SK-N-SH (cell line): ENCODE measurements around the gene BCAM. TPM values are rescaled to one million over a fixed set of nuclear protein-coding genes. Genes with fewer than 3 reads are reported as not detected.

Experiments used
- CTCF ChIA-PET: fragments of 300-600, 350-600 bp; formaldehyde crosslinking; extraction: SDS; loops from one replicate; lab custom pipeline; 2021; lab: Yijun Ruan, JAX
- POLR2A ChIA-PET: fragments of 350-600 bp; sonication (Branson Sonifier 250); formaldehyde crosslinking; extraction: SDS; loops from one replicate; lab custom pipeline; 2020; ENCODE audit warnings: antibody characterized with exemption, inconsistent platforms; lab: Yijun Ruan, JAX
- DNase-seq: peaks from one replicate; pipeline ENCODE4 v3.0.0; 2012
- H2AFZ ChIP-seq: fragments of 200-600 bp; sonication (generic); 2 replicates; pipeline ENCODE4 v1.8.1; 2016; ENCODE audit warnings: antibody characterized with exemption, mild to moderate bottlenecking, low read depth
- H3F3A ChIP-seq: fragments of 200-600 bp; sonication (generic); replicated peaks from 2 replicates; pipeline ENCODE3; 2016; ENCODE audit warnings: antibody characterized with exemption, mild to moderate bottlenecking; ENCODE audit not compliant: insufficient read depth
- H3K27ac ChIP-seq, 2 experiments: fragments of 200-500 bp in 1 of 2; fragments of 200-600 bp in 1 of 2; sonication (Bioruptor generic) in 1 of 2; sonication (generic), shearing (Covaris generic) in 1 of 2; 2 replicates each; pipeline versions ENCODE4 v1.5.1 to v1.6.1; 2014 to 2016; ENCODE audit warnings: low read depth in 2 of 2, inconsistent platforms in 1 of 2, low read length in 1 of 2, mild to moderate bottlenecking in 1 of 2, mixed read lengths in 1 of 2
- H3K27me3 ChIP-seq: fragments of 200-600 bp; sonication (generic), shearing (Covaris generic); 2 replicates; pipeline ENCODE4 v1.6.1; 2016; ENCODE audit warnings: mixed run types; ENCODE audit not compliant: insufficient read depth
- H3K36me3 ChIP-seq, 2 experiments: fragments of 200-500 bp in 1 of 2; fragments of 200-600 bp in 1 of 2; sonication (Bioruptor generic) in 1 of 2; sonication (generic) in 1 of 2; replicated peaks in 1 of 2; 2 replicates each; pipeline versions ENCODE3 to v1.5.1; 2014 to 2016; ENCODE audit warnings: low read length in 1 of 2, mild to moderate bottlenecking in 1 of 2; ENCODE audit not compliant: insufficient read depth in 2 of 2, control insufficient read depth in 1 of 2
- H3K4me1 ChIP-seq, 2 experiments: fragments of 200-500 bp in 1 of 2; fragments of 200-600 bp in 1 of 2; sonication (Bioruptor generic) in 1 of 2; sonication (generic), shearing (Covaris generic) in 1 of 2; 2 replicates each; pipeline versions ENCODE4 v1.5.1 to v1.6.1; 2014 to 2016; ENCODE audit warnings: low read depth in 1 of 2, low read length in 1 of 2, mixed run types in 1 of 2; ENCODE audit not compliant: insufficient read depth in 2 of 2, control insufficient read depth in 1 of 2
- H3K4me2 ChIP-seq: fragments of 200-600 bp; sonication (generic), shearing (Covaris generic); 2 replicates; pipeline ENCODE4 v1.6.1; 2017; ENCODE audit warnings: mixed run types
- H3K4me3 ChIP-seq, 2 experiments: fragments of 200-500 bp in 1 of 2; fragments of 200-600 bp in 1 of 2; sonication (Bioruptor generic) in 1 of 2; sonication (generic), shearing (Covaris generic) in 1 of 2; 2 replicates each; pipeline versions ENCODE4 v1.5.1 to v1.8.1; 2014 to 2016; ENCODE audit warnings: low read depth in 2 of 2, inconsistent platforms in 1 of 2, low read length in 1 of 2, mild to moderate bottlenecking in 1 of 2, mixed read lengths in 1 of 2, moderate library complexity in 1 of 2
- H3K79me2 ChIP-seq: fragments of 200-600 bp; sonication (generic); 2 replicates; pipeline ENCODE4 v1.8.1; 2017; ENCODE audit warnings: mild to moderate bottlenecking; ENCODE audit not compliant: insufficient read depth
- H3K9ac ChIP-seq: fragments of 200-600 bp; sonication (generic); 2 replicates; pipeline ENCODE4 v1.6.1; 2017; ENCODE audit warnings: mixed run types
- H3K9me2 ChIP-seq: fragments of 200-600 bp; sonication (generic); 2 replicates; pipeline ENCODE4 v1.6.1; 2017; ENCODE audit warnings: mixed run types
- H3K9me3 ChIP-seq: fragments of 200-600 bp; sonication (generic); 2 replicates; pipeline ENCODE4 v1.6.1; 2017; ENCODE audit warnings: mixed run types, mild to moderate bottlenecking, moderate library complexity
- H4K20me1 ChIP-seq: fragments of 200-600 bp; sonication (generic); 2 replicates; pipeline ENCODE4 v1.6.1; 2017; ENCODE audit warnings: mild to moderate bottlenecking, mixed run types; ENCODE audit not compliant: insufficient read depth
- CHD2 ChIP-seq: fragments of 150-350 bp; IDR thresholded peaks from 2 replicates; pipeline ENCODE4 v1.6.1; 2018; ENCODE audit warnings: low read length; ENCODE audit not compliant: partially characterized antibody
- EP300 ChIP-seq, 2 experiments: IDR thresholded peaks; 2 replicates each; pipeline versions ENCODE4 v1.4.0 to v1.6.1; 2012; ENCODE audit warnings: borderline replicate concordance in 1 of 2, low read depth in 1 of 2, low read length in 1 of 2
- EZH2phosphoT487 ChIP-seq: fragments of 200-600 bp; sonication (generic); IDR thresholded peaks from 2 replicates; pipeline ENCODE4 v1.6.1; 2017; ENCODE audit warnings: low read depth, mixed run types, mild to moderate bottlenecking, antibody characterized with exemption, moderate library complexity, borderline replicate concordance
- FOSL2 ChIP-seq: IDR thresholded peaks from 2 replicates; pipeline ENCODE4 v1.4.0; 2012; ENCODE audit warnings: low read depth, mild to moderate bottlenecking, moderate library complexity, borderline replicate concordance
- FOXJ3 ChIP-seq: sonication (generic); formaldehyde crosslinking; IDR thresholded peaks from 2 replicates; pipeline ENCODE4 v1.5.1; 2020; ENCODE audit warnings: mild to moderate bottlenecking, missing genetic modification reagents
- FOXM1 ChIP-seq: IDR thresholded peaks from 2 replicates; pipeline ENCODE4 v1.4.0; 2012; ENCODE audit warnings: low read depth, mild to moderate bottlenecking
- GABPA ChIP-seq: IDR thresholded peaks from 2 replicates; pipeline ENCODE4 v1.4.0; 2012; ENCODE audit warnings: low read depth, mild to moderate bottlenecking
- GATA2 ChIP-seq: sonication (generic); formaldehyde crosslinking; IDR thresholded peaks from 2 replicates; pipeline ENCODE4 v1.5.0; 2020; ENCODE audit warnings: mild to moderate bottlenecking, missing genetic modification reagents
- JUND ChIP-seq: IDR thresholded peaks from 2 replicates; pipeline ENCODE4 v1.4.0; 2012
- MEF2A ChIP-seq: IDR thresholded peaks from 2 replicates; pipeline ENCODE4 v1.4.0; 2012; ENCODE audit warnings: low read depth, borderline replicate concordance
- MXI1 ChIP-seq: IDR thresholded peaks from 2 replicates; pipeline ENCODE4 v1.6.1; 2012; ENCODE audit warnings: mild to moderate bottlenecking, low read depth, low read length, improper control_type of control experiment
- NFIC ChIP-seq: IDR thresholded peaks from 2 replicates; pipeline ENCODE4 v1.4.0; 2012; ENCODE audit warnings: borderline replicate concordance
- NRF1 ChIP-seq: IDR thresholded peaks from 2 replicates; pipeline ENCODE4 v1.6.1; 2012; ENCODE audit warnings: low read depth, mild to moderate bottlenecking, low read length
- PBX3 ChIP-seq: IDR thresholded peaks from 2 replicates; pipeline ENCODE4; 2012
- POLR2AphosphoS5 ChIP-seq: IDR thresholded peaks from 2 replicates; pipeline ENCODE4 v1.6.1; 2012; ENCODE audit warnings: low read depth, low read length
- RCOR1 ChIP-seq: fragments of 150-350 bp; IDR thresholded peaks from 2 replicates; pipeline ENCODE4 v1.6.1; 2017; ENCODE audit warnings: antibody characterized with exemption, low read length
- REST ChIP-seq: IDR thresholded peaks from 2 replicates; pipeline ENCODE4 v1.6.1; 2012; ENCODE audit warnings: mild to moderate bottlenecking, low read depth, low read length, moderate library complexity
- RFX5 ChIP-seq: IDR thresholded peaks from 2 replicates; pipeline ENCODE4 v1.6.1; 2012; ENCODE audit warnings: mild to moderate bottlenecking, improper control_type of control experiment, low read length
- TAF1 ChIP-seq: IDR thresholded peaks from 2 replicates; pipeline ENCODE4 v1.6.1; 2012; ENCODE audit warnings: low read depth, mild to moderate bottlenecking, low read length, moderate library complexity, borderline replicate concordance
- TCF12 ChIP-seq: IDR thresholded peaks from 2 replicates; pipeline ENCODE4 v1.4.0; 2012
- YY1 ChIP-seq: IDR thresholded peaks from 2 replicates; pipeline ENCODE4 v1.4.0; 2012; ENCODE audit warnings: low read depth, mild to moderate bottlenecking
- WGBS: methylation state at CpG from one replicate; pipeline ENCODE4 v1.1.6; 2017; ENCODE audit warnings: low lambda C conversion rate; 5-methylcytosine and 5-hydroxymethylcytosine counted together
- polyA plus RNA-seq, 3 experiments: library from polyadenylated mRNA; depleted of rRNA; stranded (reverse); fragments of >200 nt; gene quantifications; 2 replicates each; pipeline ENCODE4 v1.2.3, GENCODE V29; 2012
- TF ChIP-seq, protein P1 (sequence below): fragments of 150-350 bp; IDR thresholded peaks from 2 replicates; pipeline ENCODE4 v1.6.1; 2017; ENCODE audit warnings: antibody characterized with exemption, low read length, low read depth, borderline replicate concordance
- TF ChIP-seq, protein P2 (sequence below): IDR thresholded peaks from 2 replicates; pipeline ENCODE4 v1.4.0; 2012; ENCODE audit warnings: low read depth

The BCAM gene
- polyA plus RNA-seq, 1 of the 3 experiments (the other 2 are of a cell fraction), result 34.0 TPM

DNA sequence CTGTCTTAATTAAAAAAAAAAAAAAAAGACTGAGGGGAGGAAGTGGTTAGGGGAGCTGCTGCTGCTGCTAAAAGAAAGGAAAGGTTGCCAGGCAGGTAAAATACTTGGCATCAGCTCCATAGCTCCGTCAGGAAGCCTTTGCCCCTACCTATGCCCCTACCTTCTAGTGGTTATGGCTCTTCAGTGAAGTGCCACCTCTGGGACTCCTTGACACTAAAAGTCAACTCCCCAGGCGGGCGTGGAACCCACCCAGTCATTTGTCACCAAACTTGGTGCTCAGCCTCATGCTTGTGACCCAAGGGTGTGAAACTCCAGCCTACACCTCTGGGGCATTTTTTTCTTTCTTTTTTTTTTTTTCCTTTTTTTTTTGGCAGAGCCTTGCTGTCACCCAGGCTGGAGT lies 32.3 kb downstream of the BCAM start:
- WGBS, result 56% methylated on average over 3 of the region's 3 CpGs

GRCh38 chr19:44845286-44845611 lies 36.3 kb downstream of the BCAM start:
- Histone ChIP-seq H4K20me1 (peaks cover 20% of the 10 kb centered on the region), H2AFZ (peak overlapping the region; percentile 82), H3K36me3 (no peaks in the 10 kb centered on the region), H3K4me2 (peak overlapping the region; percentile 89), H3K27me3 (no peaks in the 10 kb centered on the region), H3K9ac (peak overlapping the region; percentile 72; the same call in 1 of the 2 replicates), H3K9me2 (no peaks in the 10 kb centered on the region)
- POLR2A ChIA-PET, result no interaction called here
- TF ChIP-seq, protein P1, sequence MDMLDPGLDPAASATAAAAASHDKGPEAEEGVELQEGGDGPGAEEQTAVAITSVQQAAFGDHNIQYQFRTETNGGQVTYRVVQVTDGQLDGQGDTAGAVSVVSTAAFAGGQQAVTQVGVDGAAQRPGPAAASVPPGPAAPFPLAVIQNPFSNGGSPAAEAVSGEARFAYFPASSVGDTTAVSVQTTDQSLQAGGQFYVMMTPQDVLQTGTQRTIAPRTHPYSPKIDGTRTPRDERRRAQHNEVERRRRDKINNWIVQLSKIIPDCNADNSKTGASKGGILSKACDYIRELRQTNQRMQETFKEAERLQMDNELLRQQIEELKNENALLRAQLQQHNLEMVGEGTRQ, result no peak
- no peak for TF ChIP-seq FOXM1
- no peak for TF ChIP-seq EZH2phosphoT487
- no peak for TF ChIP-seq JUND
- no peak for TF ChIP-seq NFIC
- no peak for TF ChIP-seq FOXJ3 (CRISPR knock-in tag)
- TF ChIP-seq FOSL2, result no peak
- TF ChIP-seq POLR2AphosphoS5, result no peak
- no peak for TF ChIP-seq MEF2A
- TF ChIP-seq MXI1, result no peak
- TF ChIP-seq NRF1, result no peak
- no peak for TF ChIP-seq TAF1
- TF ChIP-seq EP300 (IDR thresholded peaks at IDR 0.05; ENCODE audit: borderline replicate concordance in 1 of 2, low read depth in 1 of 2, low read length in 1 of 2), result no peak
- TF ChIP-seq CHD2, result no peak
- no peak for TF ChIP-seq YY1
- no peak for TF ChIP-seq REST
- TF ChIP-seq TCF12, result no peak
- TF ChIP-seq GABPA, result no peak
- TF ChIP-seq, all 33 proteins: peak for 0
- H3K27ac ChIP-seq, result peak overlapping the region in 1 of 2 experiments; percentile 65; a peak in 2 of 4 replicates
- DNase-seq, result no peak
- 25% methylated on average over 12 of the region's 12 CpGs for WGBS
- H3K4me3 ChIP-seq, result peak overlapping the region; percentile 71 to 74
- peaks cover 19% of the 10 kb centered on the region in 2 experiments; a peak in 3 of 4 replicates for H3K4me1 ChIP-seq
- peaks cover 18% of the 10 kb centered on the region for H3F3A ChIP-seq
- CTCF ChIA-PET, result interaction anchor here (1.3 to 3.9 kb wide), 2 partner anchors 107 to 122 kb away, joined by 3 to 20 read pairs; no protein-coding TSS in a partner anchor
- H3K9me3 ChIP-seq, result no peaks in the 10 kb centered on the region
- peaks cover 42% of the 10 kb centered on the region for H3K79me2 ChIP-seq

More for the DNA sequence above, 32.3 kb downstream of the BCAM start:
- no peaks in the 10 kb centered on the region for H4K20me1 ChIP-seq
- TF ChIP-seq MEF2A, result no peak
- TF ChIP-seq POLR2AphosphoS5, result no peak
- no peak for TF ChIP-seq GATA2 (CRISPR knock-in tag)
- TF ChIP-seq, protein P2, sequence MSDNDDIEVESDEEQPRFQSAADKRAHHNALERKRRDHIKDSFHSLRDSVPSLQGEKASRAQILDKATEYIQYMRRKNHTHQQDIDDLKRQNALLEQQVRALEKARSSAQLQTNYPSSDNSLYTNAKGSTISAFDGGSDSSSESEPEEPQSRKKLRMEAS, result no peak
- no peak for TF ChIP-seq CHD2
- TF ChIP-seq RFX5, result no peak
- no peak for TF ChIP-seq PBX3
- TF ChIP-seq JUND, result no peak
- no peak for TF ChIP-seq FOSL2
- TF ChIP-seq RCOR1, result no peak
- H3K4me1 ChIP-seq, result peaks cover 2 to 3% of the 10 kb centered on the region in 2 experiments; a peak in 2 of 4 replicates
- H3K9me3 ChIP-seq, result no peaks in the 10 kb centered on the region
- H3K79me2 ChIP-seq, result peaks cover 1% of the 10 kb centered on the region; the same call in 1 of the 2 replicates
- no peak overlapping the region for H3K27ac ChIP-seq
- H3K36me3 ChIP-seq, result no peaks in the 10 kb centered on the region
- H3K4me3 ChIP-seq, result no peak overlapping the region
- peaks cover 18% of the 10 kb centered on the region for H3K27me3 ChIP-seq
- H2AFZ ChIP-seq, result no peak overlapping the region
- ChIA-PET POLR2A (no interaction called here), CTCF (interaction anchor here (0.7 to 1.6 kb wide), 2 partner anchors 43 to 113 kb away, joined by 3 to 5 read pairs; no protein-coding TSS in a partner anchor)
- DNase-seq, result no peak
- H3K4me2 ChIP-seq, result no peak overlapping the region
- no peak overlapping the region for H3K9ac ChIP-seq
- H3F3A ChIP-seq, result peaks cover 7% of the 10 kb centered on the region
- H3K9me2 ChIP-seq, result no peaks in the 10 kb centered on the region
